T-helper 1 cell treated with Interleukin-12 subunit alpha and Interleukin-12 subunit beta and Interleukin-4 antibody, amounts not matched to agents 30 μg/mL and 1 μg/mL, for 36 hours (primary cell): ENCODE measurements around the gene CCL26.
"Not testable (repeated sequence)": the region's sequence is repeated elsewhere in the genome, so short reads cannot be mapped to it uniquely, and the experiment has no call there.

Experiments
- H3K27ac Mint-ChIP-seq: one replicate; pipeline ENCODE4 v1.8.0; 2021; ENCODE audit warnings: mild to moderate bottlenecking, mixed read lengths
- H3K27me3 Mint-ChIP-seq: one replicate; pipeline ENCODE4 v1.8.0; 2021; ENCODE audit warnings: low read depth, mixed read lengths
- H3K36me3 Mint-ChIP-seq: one replicate; pipeline ENCODE4 v1.8.0; 2021; ENCODE audit warnings: low read depth, mixed read lengths
- H3K4me1 Mint-ChIP-seq: one replicate; pipeline ENCODE4 v1.8.0; 2021; ENCODE audit warnings: low read depth, mixed read lengths
- H3K4me3 Mint-ChIP-seq: one replicate; pipeline ENCODE4 v1.8.0; 2021; ENCODE audit warnings: mild to moderate bottlenecking, moderate library complexity, mixed read lengths
- H3K9me3 Mint-ChIP-seq: one replicate; pipeline ENCODE4 v1.8.0; 2021; ENCODE audit warnings: mixed read lengths

CCL26 gene

DNA sequence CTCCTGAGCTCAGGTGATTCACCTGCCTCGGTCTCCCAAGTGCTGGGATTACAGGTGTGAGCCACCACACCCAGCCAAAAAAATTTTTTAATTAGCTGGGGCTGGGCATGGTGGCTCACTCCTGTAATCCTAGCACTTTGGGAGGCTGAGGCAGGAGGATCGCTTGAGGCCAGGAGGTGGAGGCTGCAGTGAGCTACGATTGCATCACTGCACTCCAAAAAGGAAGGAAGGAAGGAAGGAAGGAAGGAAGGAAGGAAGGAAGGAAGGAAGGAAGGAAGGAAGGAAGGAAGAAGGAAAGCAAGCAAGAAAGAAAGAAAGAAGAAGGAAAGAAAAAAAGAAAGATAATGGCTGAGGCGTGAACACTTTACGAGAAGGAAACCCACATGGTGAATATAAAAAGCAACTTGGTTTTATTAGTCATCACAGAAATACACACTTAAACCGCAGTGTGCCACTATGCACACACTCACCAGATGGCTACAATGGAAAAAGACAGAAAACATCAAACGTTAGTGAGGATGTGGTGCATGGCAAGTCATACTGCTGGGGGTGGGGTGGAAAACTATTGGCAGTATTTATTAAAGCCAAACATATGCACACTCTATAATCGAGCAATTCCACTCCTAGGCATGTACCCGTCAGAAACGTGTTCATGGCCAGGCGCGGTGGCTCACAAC is 4.4 kb upstream of the CCL26 start:
- peaks cover 11% of the 10 kb centered on the region for H3K27me3 Mint-ChIP-seq
- peaks cover 11% of the 10 kb centered on the region for H3K4me1 Mint-ChIP-seq
- peak overlapping the region; percentile 71 for H3K27ac Mint-ChIP-seq
- peak overlapping the region; percentile 27 for H3K4me3 Mint-ChIP-seq
- no peaks in the 10 kb centered on the region for H3K9me3 Mint-ChIP-seq
- H3K36me3 Mint-ChIP-seq = no peaks in the 10 kb centered on the region

DNA sequence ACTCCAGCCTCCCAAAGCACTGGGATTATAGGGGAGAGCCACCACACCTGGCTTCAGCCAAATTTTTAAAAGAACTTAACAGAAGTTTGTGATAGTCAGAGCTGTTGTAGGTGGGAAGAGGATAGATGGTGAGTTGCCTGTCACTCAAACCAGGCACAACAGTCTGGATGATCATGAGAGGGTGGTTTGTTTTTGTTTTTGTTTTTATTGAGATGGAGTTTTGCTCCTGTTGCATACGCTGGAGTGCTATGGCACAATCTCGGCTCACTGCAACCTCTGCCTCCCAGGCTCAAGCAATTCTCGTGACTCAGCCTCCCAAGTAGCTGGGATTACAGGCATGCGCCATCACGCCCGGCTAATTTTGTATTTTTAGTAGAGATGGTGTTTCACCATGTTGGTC is 1.9 kb upstream of the CCL26 start:
- H3K9me3 Mint-ChIP-seq, H3K27ac Mint-ChIP-seq, H3K4me3 Mint-ChIP-seq, H3K27me3 Mint-ChIP-seq, H3K36me3 Mint-ChIP-seq, H3K4me1 Mint-ChIP-seq: not testable (repeated sequence)

DNA sequence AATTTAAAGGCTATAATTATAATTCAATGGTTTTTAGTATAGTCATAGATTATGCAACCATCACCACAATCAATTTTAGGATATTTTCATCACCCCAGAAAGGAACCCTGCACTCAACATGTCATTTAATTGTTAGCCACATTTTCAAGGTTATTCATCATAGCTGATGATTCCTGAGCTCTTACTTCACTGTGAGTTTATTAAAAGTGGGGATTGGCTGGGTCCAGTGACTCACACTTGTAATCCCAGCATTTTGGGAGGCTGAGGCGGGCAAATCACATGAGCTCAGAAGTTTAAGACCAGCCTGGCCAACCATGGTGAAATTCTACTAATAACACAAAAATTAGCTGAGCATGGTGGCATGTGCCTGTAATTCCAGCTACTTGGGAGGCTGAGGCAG is 787 bp downstream of the CCL26 start:
- no peaks in the 10 kb centered on the region for H3K9me3 Mint-ChIP-seq
- H3K27me3 Mint-ChIP-seq = no peaks in the 10 kb centered on the region
- H3K4me3 Mint-ChIP-seq = no peak overlapping the region
- no peak overlapping the region for H3K27ac Mint-ChIP-seq
- peaks cover 3% of the 10 kb centered on the region for H3K4me1 Mint-ChIP-seq
- H3K36me3 Mint-ChIP-seq = no peaks in the 10 kb centered on the region

DNA sequence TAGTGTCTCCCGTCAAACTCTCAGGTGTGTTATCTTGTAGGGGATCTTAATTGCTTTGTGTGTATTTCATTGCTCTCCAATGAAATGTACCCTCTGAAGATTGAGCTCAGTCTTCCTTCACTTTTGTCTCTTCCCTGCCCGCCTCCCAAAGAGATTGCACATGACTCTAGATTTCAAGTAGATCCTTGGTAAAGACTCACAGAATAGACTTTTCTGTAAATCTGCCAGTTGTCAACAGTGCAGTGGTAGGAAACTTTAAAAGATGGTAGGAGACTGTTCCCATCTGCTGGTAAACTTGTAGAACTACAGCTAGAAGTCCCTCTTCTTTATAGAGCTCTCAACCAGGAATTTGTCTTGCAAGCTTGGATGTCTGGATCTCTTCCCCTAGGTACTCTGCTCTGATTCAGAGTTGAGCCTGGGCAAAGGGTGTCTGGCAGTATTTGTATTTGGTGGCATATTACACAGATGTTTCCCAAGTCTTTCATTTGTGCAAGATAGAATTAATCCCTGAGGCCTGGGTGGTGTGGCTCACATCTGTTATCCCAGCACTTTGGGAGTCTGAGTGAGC is 9.6 kb downstream of the CCL26 start:
- Mint-ChIP-seq H3K4me3 (no peak overlapping the region), H3K4me1 (peaks cover 2% of the 10 kb centered on the region), H3K36me3 (no peaks in the 10 kb centered on the region), H3K9me3 (no peaks in the 10 kb centered on the region), H3K27me3 (peaks cover 3% of the 10 kb centered on the region), H3K27ac (no peak overlapping the region)

DNA sequence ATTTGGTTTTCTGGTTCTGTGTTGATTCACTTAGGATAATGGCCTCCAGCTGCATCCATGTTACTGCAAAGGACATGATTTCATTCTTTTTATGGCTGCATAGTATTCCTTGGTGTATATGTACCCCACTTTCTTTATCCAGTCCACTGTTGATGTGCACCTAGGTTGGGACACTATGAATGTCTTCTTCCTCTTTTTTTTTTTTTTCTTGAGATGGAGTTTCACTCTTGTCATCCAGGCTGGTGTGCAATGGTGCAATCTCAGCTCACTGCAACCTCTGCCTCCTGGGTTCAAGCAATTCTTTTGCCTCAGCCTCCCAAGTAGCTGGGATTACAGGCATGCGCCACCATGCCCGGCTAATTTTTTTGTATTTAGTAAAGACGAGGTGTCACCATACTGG is 10.2 kb downstream of the CCL26 start:
- not testable (repeated sequence) for H3K4me3 Mint-ChIP-seq, H3K27ac Mint-ChIP-seq, H3K27me3 Mint-ChIP-seq, H3K9me3 Mint-ChIP-seq, H3K36me3 Mint-ChIP-seq, H3K4me1 Mint-ChIP-seq

DNA sequence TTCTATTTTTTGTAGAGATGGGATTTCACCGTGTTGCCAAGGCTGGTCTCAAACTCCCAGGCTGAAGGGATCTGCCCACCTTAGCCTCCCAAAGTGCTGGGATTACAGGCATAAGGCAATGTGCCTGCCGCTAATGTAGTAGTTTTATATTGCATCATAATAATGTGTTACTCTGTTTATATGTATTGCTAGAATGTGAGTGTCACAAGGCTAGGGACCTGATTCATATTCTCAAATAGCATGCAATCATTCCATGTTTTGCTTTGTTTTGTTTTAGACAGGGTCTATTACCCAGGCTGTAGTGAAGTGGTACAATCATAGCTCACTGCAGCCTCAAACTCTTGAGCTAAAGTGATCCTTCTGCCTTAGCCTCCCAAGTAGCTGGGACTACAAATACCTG is 13.5 kb downstream of the CCL26 start:
- Mint-ChIP-seq H3K27ac (no peak overlapping the region), H3K4me1 (peaks cover 2% of the 10 kb centered on the region), H3K27me3 (peaks cover 3% of the 10 kb centered on the region), H3K36me3 (no peaks in the 10 kb centered on the region), H3K4me3 (no peak overlapping the region), H3K9me3 (no peaks in the 10 kb centered on the region)

DNA sequence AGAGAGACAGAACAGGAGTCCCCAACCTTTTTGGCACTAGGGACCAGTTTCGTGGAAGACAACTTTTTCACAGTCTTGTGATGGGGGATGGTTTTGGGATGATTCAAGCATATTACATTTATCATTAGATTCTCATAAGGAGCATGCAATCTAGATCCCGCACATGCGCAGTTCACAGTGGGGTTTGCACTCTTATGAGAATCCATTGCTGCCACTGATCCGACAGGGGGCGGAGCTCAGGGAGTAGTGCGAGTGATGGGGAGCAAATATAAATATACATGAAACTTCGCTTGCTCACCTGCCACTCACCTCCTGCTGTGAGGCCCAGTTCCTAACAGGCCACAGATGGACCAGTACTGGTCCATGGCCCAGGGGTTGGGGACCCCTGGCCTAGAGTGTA is 14.2 kb downstream of the CCL26 start:
- H3K9me3 Mint-ChIP-seq = no peaks in the 10 kb centered on the region
- peaks cover 3% of the 10 kb centered on the region for H3K27me3 Mint-ChIP-seq
- H3K27ac Mint-ChIP-seq = no peak overlapping the region
- no peak overlapping the region for H3K4me3 Mint-ChIP-seq
- H3K4me1 Mint-ChIP-seq = peaks cover 2% of the 10 kb centered on the region
- no peaks in the 10 kb centered on the region for H3K36me3 Mint-ChIP-seq

DNA sequence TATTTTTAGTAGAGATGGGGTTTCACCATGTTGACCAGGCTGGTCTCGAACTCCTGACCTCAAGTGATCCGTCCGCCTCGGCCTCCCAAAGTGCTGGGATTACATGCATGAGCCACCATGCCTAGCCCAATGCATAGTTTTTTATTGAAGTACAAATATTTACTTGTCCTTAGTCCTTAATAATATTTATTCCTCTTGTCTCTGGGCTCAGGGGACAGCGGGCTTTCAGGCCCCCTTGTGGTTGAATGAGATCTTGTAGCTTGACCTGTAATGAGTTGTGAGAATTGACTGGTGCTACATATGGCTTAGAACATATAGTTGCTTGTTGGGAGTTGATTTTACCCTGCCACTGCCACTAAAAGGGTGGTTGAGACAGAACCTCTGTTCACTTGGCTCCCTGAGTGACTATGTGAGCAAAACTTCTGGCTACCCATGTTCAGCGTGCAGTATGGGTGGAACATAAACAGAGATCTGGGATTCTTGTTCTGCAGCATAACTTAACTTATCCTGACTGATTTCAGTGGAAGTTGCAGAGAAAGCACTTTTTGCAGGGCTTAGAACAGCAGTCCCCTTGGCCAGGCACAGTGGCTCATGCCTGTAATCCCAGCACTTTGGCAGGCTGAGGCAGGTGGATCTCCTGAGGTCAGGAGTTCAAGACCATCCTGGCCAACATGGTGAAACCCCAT is 14.9 kb downstream of the CCL26 start:
- H3K4me1 Mint-ChIP-seq = no peaks in the 10 kb centered on the region
- H3K36me3 Mint-ChIP-seq = no peaks in the 10 kb centered on the region
- H3K4me3 Mint-ChIP-seq = no peak overlapping the region
- no peak overlapping the region for H3K27ac Mint-ChIP-seq
- H3K27me3 Mint-ChIP-seq = peaks cover under 1% of the 10 kb centered on the region
- no peaks in the 10 kb centered on the region for H3K9me3 Mint-ChIP-seq

DNA sequence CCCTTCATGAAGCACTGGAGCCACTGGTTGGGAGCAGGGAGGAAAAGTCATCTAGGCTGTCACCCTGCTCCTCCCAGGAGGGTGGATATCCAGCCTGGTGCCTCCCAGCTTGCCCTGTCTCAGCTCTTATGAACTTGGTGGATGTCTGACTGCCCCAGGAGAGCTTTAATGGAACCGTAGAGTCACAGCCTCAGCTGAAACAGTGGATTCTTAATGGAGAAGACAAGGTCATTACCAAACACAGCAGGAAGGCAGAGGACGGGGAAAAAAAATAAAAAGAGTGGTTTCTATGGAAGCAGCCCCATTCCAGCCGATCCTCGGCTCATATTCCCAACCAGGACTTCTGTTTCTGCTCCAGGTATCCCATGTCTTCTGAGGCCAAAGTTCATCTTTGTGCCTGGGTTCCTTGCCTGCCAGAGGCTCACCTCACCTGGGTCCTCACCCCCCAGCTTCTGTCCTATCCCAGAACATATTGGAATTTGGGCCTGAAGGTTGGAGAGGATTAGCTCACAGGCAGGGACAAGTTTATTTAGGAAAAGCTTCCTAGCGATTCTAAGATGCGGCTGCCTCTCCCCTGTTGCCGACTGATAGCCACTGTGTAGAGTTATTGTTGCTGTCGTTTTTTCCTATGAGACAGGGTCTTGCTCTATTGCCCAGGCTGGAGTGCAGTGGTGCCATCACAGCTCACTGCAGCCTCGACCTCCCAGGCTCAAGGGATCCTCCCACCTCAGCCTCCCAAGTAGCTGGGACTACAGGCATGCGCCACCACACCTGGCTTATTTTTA is 15.6 kb downstream of the CCL26 start:
- no peaks in the 10 kb centered on the region for H3K27me3 Mint-ChIP-seq
- H3K27ac Mint-ChIP-seq = no peak overlapping the region
- no peak overlapping the region for H3K4me3 Mint-ChIP-seq
- H3K9me3 Mint-ChIP-seq = no peaks in the 10 kb centered on the region
- no peaks in the 10 kb centered on the region for H3K36me3 Mint-ChIP-seq
- H3K4me1 Mint-ChIP-seq = no peaks in the 10 kb centered on the region

DNA sequence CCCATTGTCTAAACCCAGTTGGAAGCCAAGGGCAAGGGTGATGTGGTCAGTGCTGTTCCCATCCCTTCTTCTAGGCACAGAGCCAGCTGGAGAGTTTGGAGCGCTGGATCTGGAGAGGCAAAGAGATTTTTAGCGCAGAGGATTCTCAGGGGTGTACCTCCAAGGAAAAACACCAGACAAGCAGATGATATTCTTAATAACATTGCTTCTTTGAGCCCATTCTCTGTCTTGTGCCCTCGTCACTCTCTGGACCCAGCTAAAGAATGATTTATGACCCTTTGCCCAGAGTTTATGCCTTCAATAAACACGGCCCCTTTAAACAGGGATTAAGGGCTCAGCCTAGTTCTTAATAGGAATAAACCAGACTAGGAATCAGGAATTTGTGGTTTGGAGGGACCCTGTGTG is 28.6 kb downstream of the CCL26 start:
- H3K9me3 Mint-ChIP-seq = no peaks in the 10 kb centered on the region
- H3K27me3 Mint-ChIP-seq = peaks cover 19% of the 10 kb centered on the region
- H3K4me3 Mint-ChIP-seq = no peak overlapping the region
- H3K36me3 Mint-ChIP-seq = no peaks in the 10 kb centered on the region
- peaks cover 12% of the 10 kb centered on the region for H3K4me1 Mint-ChIP-seq
- H3K27ac Mint-ChIP-seq = no peak overlapping the region

DNA sequence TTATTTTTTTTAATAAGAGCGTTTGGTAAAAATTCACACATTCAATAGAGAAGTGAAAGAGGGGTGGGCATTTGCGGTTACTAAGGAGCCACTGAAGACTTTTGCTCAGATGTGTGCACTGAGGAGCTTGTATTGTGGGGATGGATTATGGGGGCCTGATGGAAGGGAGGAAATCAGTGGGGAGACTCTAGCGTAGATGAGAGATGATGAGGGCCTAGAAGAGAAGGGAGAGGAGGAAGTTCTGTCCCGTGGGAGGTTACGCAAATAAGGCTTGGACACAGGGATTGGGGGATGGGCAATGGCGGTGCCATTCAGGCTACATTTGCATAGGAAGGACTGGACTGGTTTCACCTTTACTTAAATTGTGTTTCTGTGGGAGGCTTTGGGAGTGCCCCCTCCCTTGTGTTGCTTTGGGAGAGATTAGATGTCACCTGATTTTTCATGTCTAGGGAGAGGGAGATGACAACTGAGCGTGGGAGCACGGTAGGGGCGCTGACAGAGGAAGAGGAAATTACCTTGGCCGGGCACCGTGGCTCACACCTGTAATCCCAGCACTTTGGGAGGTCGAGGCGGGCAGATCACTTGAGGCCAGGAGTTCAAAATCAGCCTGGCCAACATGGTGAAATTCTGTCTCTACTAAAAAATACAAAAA is 31.0 kb downstream of the CCL26 start:
- no peak overlapping the region for H3K4me3 Mint-ChIP-seq
- no peaks in the 10 kb centered on the region for H3K36me3 Mint-ChIP-seq
- H3K4me1 Mint-ChIP-seq = peaks cover 14% of the 10 kb centered on the region
- peak overlapping the region; percentile 28 for H3K27ac Mint-ChIP-seq
- H3K9me3 Mint-ChIP-seq = no peaks in the 10 kb centered on the region
- peaks cover 29% of the 10 kb centered on the region for H3K27me3 Mint-ChIP-seq

DNA sequence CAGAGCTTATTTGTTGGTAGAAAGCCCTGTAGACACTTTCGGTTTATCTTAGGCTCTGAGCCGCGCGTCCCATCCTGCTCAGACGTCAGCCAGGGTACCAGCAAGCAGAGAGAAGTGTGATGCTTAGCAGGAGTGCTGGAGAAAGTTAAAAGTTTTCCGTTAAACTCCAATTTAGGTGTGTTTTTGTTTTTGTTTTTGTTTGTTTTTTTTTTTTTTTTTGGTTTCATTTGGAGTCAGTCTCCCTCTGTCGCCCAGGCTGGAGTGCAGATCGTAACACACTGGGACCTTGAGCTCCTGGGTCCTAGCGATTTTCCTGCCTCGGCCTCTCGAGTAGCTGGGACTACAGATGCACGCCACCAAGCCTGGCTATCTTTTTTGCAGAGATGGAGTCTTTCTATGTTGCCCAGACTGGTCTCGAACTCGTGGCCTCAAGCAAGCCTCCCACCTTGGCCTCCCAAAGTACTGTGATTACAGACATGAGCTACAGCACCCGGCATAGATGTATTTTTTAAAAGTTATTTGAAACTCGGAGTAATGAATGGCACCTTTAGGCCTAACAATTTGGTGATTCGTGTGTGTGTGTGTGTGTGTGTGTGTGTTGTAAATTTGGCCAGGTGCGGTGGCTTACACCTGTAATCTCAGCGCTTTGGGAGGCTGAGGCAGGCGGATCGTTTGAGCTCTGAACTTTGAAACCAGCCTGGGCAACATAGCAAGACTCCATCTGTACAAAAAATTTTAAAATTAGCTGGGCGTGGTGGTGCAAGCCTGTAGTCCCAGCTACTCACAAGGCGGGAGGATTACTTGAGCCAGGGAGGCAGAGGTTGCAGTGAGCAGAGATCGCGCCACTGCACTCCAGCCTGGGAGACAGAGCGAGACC is 32.0 kb downstream of the CCL26 start:
- no peaks in the 10 kb centered on the region for H3K9me3 Mint-ChIP-seq
- no peaks in the 10 kb centered on the region for H3K36me3 Mint-ChIP-seq
- peaks cover 29% of the 10 kb centered on the region for H3K27me3 Mint-ChIP-seq
- H3K27ac Mint-ChIP-seq = peak overlapping the region; percentile 96
- H3K4me1 Mint-ChIP-seq = peaks cover 14% of the 10 kb centered on the region
- H3K4me3 Mint-ChIP-seq = peak overlapping the region; percentile 94

DNA sequence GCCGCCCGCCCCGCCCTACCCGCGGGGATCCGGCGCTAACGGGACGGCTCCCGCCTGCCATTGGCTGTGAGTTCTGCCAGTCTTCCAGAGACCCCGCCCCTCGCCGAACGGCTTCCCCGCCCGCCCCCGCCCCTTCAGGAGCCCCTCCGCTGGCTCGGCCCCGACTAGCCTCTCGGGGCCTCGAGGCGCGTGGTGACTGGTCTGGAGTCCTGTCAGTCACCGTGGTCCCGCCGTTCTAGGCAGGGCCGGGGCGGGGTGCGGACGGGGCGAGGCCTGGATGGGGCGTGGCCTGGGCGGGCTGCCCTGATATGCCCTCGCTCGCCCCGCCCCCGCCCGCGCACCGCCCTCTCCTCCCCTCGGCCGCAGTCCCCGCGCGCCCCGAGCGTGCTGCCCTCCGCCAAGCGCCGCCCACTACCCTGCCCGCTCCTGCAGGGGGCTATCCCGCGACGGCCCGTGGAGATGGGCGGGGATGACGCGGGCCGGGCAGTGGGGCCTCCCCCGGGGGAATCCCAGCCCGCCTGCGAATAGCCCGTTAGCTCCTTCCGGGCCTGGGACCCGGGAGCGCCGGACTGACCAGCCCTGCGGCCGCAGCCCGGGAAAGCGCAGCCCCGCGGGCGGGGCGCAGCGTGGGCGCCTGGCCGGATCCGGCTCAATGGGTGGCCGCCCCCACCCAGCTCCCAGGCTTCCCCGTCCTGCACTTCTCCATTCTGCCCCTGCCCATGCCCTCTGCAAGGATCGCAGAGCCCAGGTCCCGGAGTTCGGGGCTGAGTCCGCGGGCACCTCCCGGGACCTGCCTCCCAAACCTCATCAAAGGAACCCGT is 32.8 kb downstream of the CCL26 start:
- Mint-ChIP-seq H3K36me3 (no peaks in the 10 kb centered on the region), H3K27ac (peak overlapping the region; percentile 96), H3K4me3 (peak overlapping the region; percentile 94), H3K9me3 (no peaks in the 10 kb centered on the region), H3K4me1 (peaks cover 14% of the 10 kb centered on the region), H3K27me3 (peaks cover 29% of the 10 kb centered on the region)
